GM18867 (cell line): ENCODE measurements around the gene GNG7.
"Not testable (repeated sequence)": the region's sequence is repeated elsewhere in the genome, so short reads cannot be mapped to it uniquely, and the experiment has no call there.

Experiments used
- ATAC-seq: cut with Tn5 transposase; IDR thresholded peaks from one replicate; pipeline ENCODE4 v1.9.1; 2021; ENCODE audit warnings: mild to moderate bottlenecking, moderate library complexity; ENCODE audit not compliant: unreplicated experiment

Gene GNG7

DNA sequence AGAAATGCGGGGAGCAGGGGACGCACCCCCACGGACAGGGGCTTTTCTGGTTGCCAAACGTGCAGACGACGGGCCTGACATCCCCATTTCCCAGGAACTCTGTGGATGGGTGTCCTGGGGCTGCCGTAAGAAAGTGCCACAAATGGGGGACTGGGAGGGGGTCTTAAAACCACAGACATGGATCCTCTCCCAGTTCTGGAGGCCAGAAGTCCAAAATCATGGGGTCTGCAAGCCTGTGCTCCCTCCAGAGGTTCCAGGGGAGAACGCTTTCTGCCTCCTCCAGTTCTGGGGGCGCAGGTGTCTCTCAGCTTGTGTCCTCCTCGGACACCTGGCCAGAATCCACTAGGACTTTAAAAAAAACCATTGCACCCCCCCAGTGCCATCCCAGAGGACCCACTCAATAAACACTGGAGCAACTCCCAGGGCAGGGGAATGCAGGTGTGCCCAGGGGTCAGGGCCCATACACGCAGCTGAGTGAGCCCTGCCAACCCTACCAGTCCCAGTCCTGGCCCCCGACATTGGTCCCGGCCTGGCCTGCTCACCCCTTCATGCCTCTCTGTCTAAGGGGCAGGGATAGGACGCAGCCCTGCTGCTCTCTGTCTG is 122.7 kb downstream of the GNG7 start:
- no peak for ATAC-seq

GRCh38 chr19:2578901-2579677 is 123.4 kb downstream of the GNG7 start:
- no peak for ATAC-seq

GRCh38 chr19:2578391-2578890 is 124.1 kb downstream of the GNG7 start:
- no peak for ATAC-seq

- ATAC-seq, result no peak
These were observed 124.7 kb downstream of the GNG7 start for GRCh38 chr19:2577722-2578335.

- ATAC-seq, result no peak
These were observed 126.6 kb downstream of the GNG7 start for GRCh38 chr19:2575734-2576481.

- no peak for ATAC-seq
These were observed 127.4 kb downstream of the GNG7 start for GRCh38 chr19:2574971-2575630.

- no peak for ATAC-seq
These were observed 128.0 kb downstream of the GNG7 start for GRCh38 chr19:2574478-2574931.

DNA sequence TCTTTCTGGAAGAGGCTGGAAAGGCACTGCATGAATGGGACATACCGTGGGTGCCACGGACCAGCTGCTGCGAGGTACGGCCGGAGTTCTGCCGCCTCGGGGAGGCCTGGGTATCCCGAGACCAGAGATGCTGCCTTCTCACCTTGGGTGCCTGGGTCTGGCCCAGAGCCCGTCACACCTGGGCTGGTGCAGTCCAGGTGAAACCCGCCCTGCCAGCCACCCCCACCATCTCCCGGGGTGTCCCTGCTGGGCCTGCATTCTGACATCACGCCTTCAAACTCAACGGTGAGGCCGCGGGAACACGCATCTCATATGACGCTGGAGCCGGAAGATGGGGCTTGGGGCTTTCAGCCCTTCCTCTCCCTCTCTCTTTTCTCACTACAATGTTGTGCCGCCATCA is 128.6 kb downstream of the GNG7 start:
- ATAC-seq, result no peak

- ATAC-seq, result not testable (repeated sequence)
These were observed 130.3 kb downstream of the GNG7 start for GRCh38 chr19:2572152-2572551.

DNA sequence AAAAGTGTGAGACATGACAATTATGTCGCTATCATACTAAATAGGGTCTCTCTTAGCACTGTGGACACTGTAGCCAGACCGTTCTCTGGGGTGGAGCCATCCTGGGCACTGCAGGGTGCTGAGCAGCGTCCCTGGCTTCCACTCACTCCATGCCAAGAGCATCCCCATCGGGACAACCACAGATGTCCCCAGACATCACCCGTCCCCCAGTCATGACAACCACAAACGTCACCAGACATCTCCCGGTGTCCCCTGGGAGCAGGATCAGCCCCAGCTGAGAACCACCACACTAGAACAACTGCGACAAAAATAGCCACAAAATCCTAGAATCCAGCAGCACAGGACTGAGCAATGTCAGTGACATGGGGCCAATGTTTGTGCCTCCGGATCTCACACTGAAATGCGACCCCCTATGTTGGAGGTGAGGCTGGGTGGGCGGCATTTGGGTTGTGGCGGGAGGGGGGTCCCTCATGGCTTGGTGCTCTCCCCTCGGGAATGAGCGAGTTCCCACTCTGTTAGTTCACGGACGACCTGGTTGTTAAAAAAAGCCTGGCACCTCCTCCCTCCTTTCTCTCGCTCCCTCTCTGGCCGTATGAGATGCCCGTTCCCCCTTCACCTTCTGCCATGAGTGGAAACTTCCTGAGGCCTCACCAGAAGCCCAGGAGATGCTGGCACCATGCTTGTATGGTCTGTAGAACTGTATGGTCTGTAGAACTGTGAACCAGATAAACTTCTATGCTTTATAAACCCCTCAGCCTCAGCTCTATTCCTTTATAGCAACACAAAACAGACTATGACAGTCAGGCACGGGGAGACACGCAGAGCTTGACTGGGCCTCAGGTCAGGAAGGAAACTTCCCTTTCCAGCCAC is 132.7 kb downstream of the GNG7 start:
- ATAC-seq, result no peak

DNA sequence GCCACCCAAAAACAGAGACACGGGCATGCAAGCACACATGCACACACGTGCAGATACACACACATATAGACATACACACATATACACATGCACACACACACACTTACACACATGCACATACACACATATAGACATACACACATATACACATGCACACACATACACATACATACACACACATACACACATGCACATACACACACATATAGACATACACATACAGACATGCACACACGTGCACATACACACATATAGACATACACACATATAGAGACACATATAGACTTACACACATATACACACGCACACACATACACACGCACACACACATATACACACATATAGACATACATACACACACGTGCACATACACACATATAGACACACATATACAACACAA is 134.5 kb downstream of the GNG7 start:
- ATAC-seq, result no peak

- no peak for ATAC-seq
These were observed 134.9 kb downstream of the GNG7 start for GRCh38 chr19:2567580-2567979.

GRCh38 chr19:2563546-2563945 is 138.9 kb downstream of the GNG7 start:
- ATAC-seq, result not testable (repeated sequence)

GRCh38 chr19:2561895-2562294 is 140.6 kb downstream of the GNG7 start:
- ATAC-seq, result peak; percentile 67

DNA sequence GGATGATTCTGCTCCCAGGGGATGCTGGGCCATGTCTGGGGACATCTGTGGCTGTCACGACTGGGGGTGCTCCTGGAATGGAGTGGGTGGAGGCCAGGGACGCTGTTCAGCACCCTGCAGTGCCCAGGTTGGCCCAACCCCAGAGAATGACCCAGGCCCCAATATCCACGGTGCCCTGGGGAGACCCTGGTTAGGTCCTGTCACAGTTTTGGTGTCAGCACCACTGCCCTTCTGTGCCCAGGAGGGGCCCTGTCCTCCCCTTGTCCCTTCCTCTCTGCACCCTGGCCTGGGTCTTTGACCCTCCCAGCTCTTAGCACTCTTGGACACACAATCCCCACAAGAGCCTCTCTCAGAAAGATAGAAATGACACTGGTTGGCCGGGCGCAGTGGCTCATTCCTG is 141.3 kb downstream of the GNG7 start:
- no peak for ATAC-seq

DNA sequence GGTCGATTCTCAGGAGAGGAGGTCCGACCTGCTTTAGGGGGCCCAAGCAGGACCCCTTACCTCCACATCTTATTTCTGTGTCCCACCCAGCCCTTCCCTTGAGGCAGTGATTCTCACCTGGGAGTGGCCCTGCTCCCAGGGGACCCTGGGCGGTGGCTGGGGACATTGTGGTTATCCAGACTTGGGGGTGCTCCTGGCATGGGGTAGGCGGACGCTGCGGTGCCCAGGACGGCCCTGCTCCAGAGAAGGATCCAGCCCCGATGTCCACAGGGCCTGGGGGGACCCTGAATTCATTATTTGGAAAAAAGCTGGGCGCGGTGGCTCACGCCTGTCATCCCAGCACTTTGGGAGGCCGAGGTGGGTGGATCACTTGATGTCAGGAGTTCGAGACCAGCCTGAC is 142.1 kb downstream of the GNG7 start:
- ATAC-seq, result no peak

DNA sequence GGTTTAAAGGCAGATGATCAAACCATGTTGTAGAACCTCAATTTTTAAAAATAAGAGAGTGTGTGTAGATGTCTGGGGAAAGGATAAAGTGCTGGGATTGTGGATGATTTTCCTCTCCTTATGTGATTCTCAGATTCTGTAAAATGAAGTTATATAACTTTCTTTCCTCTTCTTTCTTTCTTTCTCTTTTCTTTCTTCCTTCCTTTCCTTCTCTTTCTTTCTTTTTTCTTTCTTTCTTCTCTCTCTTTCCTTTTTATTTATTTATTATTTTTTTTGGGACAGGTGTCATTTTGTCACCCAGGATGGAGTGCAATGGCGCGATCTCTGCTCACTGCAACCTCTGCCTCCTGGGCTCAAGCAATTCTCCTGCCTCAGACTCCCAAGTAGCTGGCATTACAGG is 144.0 kb downstream of the GNG7 start:
- no peak for ATAC-seq

GRCh38 chr19:2558131-2558530 is 144.4 kb downstream of the GNG7 start:
- ATAC-seq, result not testable (repeated sequence)

- ATAC-seq, result no peak
These were observed 145.4 kb downstream of the GNG7 start for GRCh38 chr19:2557093-2557440.
